DMS114 treated with DMSO at 0.1 percent for 48 hours (cell line): Measurements from ENCODE around the gene MAPK8IP3.
"Not testable (repeated sequence)": the region's sequence is repeated elsewhere in the genome, so short reads cannot be mapped to it uniquely, and the experiment has no call there.

Experiments
- DNase-seq: peaks from one replicate; lab custom pipeline; 2025; ENCODE audit not compliant: unreplicated experiment; lab: John Stamatoyannopoulos, UW

Gene MAPK8IP3

GRCh38 chr16:1786242-1787055, 80.5 kb downstream of the MAPK8IP3 start:
- no peak for DNase-seq

GRCh38 chr16:1787056-1787321, 81.0 kb downstream of the MAPK8IP3 start:
- DNase-seq, result no peak

GRCh38 chr16:1787322-1788094, 81.5 kb downstream of the MAPK8IP3 start:
- no peak for DNase-seq

GRCh38 chr16:1788095-1788707, 82.2 kb downstream of the MAPK8IP3 start:
- DNase-seq, result no peak

- no peak for DNase-seq
These were observed 82.7 kb downstream of the MAPK8IP3 start for GRCh38 chr16:1788708-1789100.

- DNase-seq, result no peak
These were observed 83.6 kb downstream of the MAPK8IP3 start for GRCh38 chr16:1789643-1790045.

- DNase-seq, result no peak
These were observed 84.2 kb downstream of the MAPK8IP3 start for GRCh38 chr16:1790261-1790610.

- no peak for DNase-seq
These were observed 84.7 kb downstream of the MAPK8IP3 start for GRCh38 chr16:1790611-1791255.

GRCh38 chr16:1791256-1791942, 85.4 kb downstream of the MAPK8IP3 start:
- no peak for DNase-seq

GRCh38 chr16:1791943-1792812, 86.2 kb downstream of the MAPK8IP3 start:
- no peak for DNase-seq

GRCh38 chr16:1792836-1793577, 87.0 kb downstream of the MAPK8IP3 start:
- DNase-seq, result no peak

- DNase-seq, result no peak
These were observed 87.7 kb downstream of the MAPK8IP3 start, which contains the start of gene IGFALS for GRCh38 chr16:1793578-1794220. IGFALS (minus strand) TSS chr16:1793705; CDS start chr16:1793652, 53 bp downstream.

- DNase-seq, result no peak
These were observed 88.4 kb downstream of the MAPK8IP3 start for GRCh38 chr16:1794221-1794871.

GRCh38 chr16:1794908-1795666, 89.1 kb downstream of the MAPK8IP3 start:
- no peak for DNase-seq

GRCh38 chr16:1799263-1799662, 93.3 kb downstream of the MAPK8IP3 start:
- DNase-seq, result not testable (repeated sequence)

- no peak for DNase-seq
These were observed 94.7 kb downstream of the MAPK8IP3 start for GRCh38 chr16:1800701-1801100.

GRCh38 chr16:1807626-1808025, 101.6 kb downstream of the MAPK8IP3 start:
- DNase-seq, result no peak

- DNase-seq, result no peak
These were observed 102.7 kb downstream of the MAPK8IP3 start for GRCh38 chr16:1808691-1809090.
